Measurements from ENCODE around the gene CENPX.
"Not testable (repeated sequence)": the region's sequence is repeated elsewhere in the genome, so short reads cannot be mapped to it uniquely, and the experiment has no call there.

Gene CENPX

DNA sequence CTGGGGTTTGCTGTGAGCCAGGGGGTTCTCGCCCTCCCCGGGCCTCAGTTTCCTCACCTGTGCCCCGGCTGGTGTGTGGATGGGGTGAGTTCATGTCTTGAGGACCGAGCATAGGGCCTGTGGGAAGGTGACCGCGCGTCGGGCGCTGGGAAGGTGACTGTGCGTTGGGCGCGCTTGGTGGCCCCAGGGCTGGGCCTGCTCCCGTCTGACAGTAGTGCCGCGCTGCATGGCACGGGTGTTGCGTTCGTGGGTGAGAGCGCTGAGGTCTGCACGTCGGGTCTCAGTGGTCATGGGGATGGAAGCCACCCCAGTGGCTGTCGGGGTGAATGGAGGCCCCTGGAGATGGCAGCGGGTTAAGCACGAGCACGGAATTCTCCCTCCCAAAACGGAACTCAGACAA lies 36.1 kb downstream of the CENPX start:
- Mint-ChIP-seq H3K27ac (no peak overlapping the region), H3K4me1 (ENCODE audit: low read depth) (peaks cover 8% of the 10 kb centered on the region), H3K36me3 (ENCODE audit: low read depth) (peaks cover 54% of the 10 kb centered on the region), H3K9me3 (no peaks in the 10 kb centered on the region), H3K27me3 (no peaks in the 10 kb centered on the region), H3K4me3 (no peak overlapping the region)
- no peak for DNase-seq

DNA sequence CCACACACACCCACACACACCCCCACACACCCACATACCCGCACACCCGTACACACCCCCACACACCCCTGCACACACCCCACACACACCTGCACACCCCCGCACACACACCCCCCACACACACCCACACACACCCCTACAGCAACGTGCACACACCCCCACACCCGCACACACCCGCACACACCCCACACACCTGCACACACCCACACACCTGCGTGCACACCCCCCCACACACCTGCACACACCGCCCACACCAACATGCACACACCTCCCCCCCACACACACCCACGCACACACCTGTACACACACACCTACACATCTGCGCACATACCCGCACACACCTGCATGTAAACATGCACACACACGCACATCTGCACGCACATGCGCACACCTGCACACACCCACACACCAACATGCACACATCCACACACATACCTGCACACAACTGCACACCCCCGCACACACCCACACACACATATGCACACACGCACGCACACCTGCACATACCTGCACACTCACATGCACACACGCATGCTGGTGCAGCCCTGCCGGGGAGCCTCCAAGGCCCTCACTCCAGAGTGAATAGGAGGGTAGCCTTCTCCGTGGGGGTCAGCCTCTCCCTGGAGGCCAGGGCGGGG lies 37.8 kb downstream of the CENPX start:
- Mint-ChIP-seq H3K27me3 (no peaks in the 10 kb centered on the region), H3K36me3 (ENCODE audit: low read depth) (peaks cover 60% of the 10 kb centered on the region), H3K27ac (peak overlapping the region; percentile 34), H3K4me3 (no peak overlapping the region), H3K9me3 (no peaks in the 10 kb centered on the region), H3K4me1 (ENCODE audit: low read depth) (peaks cover 22% of the 10 kb centered on the region)
- DNase-seq = no peak

DNA sequence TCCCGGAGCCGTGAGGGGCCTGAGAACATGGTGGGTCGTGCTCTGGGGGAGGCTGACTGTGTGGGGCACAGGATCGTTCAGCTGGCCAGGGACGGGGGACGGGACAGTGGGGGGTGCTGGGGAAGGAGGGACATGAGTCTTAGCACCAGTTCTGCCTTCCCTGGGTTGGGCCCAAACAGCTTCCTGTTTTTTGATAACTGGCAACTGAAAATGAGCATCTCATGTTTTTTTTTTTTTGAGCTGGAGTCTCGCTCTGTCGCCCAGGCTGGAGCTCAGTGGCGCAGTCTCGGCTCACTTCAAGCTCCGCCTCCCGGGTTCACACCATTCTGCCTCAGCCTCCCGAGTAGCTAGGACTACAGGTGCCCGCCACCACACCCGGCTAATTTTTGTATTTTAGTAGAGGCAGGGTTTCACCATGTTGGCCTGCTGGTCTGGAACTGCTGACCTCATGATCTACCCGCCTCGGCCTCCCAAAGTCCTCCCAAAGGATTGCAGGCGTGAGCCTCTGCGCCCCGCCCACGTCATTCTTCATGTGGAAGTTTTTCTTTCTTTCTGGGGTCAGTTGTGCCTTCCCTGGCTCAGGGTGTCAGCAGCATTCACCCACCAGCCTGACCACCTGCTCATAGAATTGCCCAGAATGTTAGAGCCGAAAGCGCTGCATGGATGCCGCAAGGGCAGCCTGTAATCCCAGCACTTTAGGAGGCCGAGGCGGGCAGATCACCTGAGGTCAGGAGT lies 38.9 kb downstream of the CENPX start:
- H3K9me3 Mint-ChIP-seq = no peaks in the 10 kb centered on the region

DNA sequence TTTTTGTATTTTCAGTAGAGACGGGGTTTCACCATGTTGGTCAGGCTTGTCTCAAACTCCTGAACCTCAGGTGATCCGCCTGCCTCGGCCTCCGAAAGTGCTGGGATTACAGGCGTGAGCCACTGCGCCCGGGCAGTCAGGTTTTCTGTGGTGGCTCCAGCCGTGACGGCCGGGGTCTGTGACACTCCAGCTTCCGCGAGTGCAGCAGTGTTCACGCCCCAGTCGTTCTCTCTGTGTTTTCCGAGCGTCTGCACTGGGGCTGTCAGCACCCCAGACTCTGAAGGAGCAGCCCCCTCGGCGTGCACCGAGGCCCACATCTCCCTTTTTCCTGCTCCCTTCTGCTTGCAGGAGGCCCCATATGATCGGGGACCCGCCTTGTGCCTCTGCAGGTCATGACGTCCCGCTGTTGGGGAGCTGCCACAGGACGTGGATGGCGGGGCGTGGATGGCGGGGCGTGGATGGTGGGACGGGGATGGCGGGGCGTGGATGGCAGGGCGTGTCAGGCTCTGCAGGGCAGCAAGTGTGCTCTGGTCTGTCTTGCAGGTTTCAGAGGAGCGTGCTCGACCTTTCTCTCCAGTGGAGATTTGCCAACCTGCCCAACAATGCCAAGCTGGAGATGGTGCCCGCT lies 39.6 kb downstream of the CENPX start:
- H3K4me3 Mint-ChIP-seq = no peak overlapping the region
- no peaks in the 10 kb centered on the region for H3K9me3 Mint-ChIP-seq
- H3K4me1 Mint-ChIP-seq (ENCODE audit: low read depth) = peaks cover 34% of the 10 kb centered on the region
- H3K27ac Mint-ChIP-seq = no peak overlapping the region
- DNase-seq = no peak
- peaks cover 67% of the 10 kb centered on the region for H3K36me3 Mint-ChIP-seq (ENCODE audit: low read depth)
- no peaks in the 10 kb centered on the region for H3K27me3 Mint-ChIP-seq

More for the DNA sequence above, 38.9 kb downstream of the CENPX start:
- no peaks in the 10 kb centered on the region for H3K27me3 Mint-ChIP-seq
- H3K4me1 Mint-ChIP-seq (ENCODE audit: low read depth) = peaks cover 29% of the 10 kb centered on the region
- H3K4me3 Mint-ChIP-seq = no peak overlapping the region
- H3K36me3 Mint-ChIP-seq (ENCODE audit: low read depth) = peaks cover 66% of the 10 kb centered on the region
- H3K27ac Mint-ChIP-seq = no peak overlapping the region
- no peak for DNase-seq

DNA sequence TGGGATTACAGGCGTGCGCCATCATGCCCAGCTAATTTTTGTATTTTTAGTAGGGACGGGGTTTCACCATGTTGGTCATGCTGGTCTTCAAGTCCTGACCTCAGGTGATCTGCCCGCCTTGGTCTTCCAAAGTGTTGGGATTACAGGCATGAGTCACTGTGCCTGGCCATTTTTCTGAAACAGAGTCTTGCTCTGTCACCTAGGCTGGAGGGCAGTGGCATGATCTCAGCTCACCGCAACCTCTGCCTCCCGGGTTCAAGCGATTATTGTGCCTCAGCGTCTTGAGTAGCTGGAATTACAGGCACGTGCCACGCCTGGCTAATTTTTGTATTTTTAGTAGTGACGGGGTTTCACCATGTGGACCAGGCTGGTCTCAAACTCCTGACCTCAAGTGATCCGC lies 41.2 kb downstream of the CENPX start:
- Mint-ChIP-seq H3K4me1 (ENCODE audit: low read depth) (peaks cover 39% of the 10 kb centered on the region), H3K36me3 (ENCODE audit: low read depth) (peaks cover 58% of the 10 kb centered on the region)
- H3K27me3 Mint-ChIP-seq, DNase-seq, H3K27ac Mint-ChIP-seq, H3K9me3 Mint-ChIP-seq, H3K4me3 Mint-ChIP-seq: not testable (repeated sequence)

DNA sequence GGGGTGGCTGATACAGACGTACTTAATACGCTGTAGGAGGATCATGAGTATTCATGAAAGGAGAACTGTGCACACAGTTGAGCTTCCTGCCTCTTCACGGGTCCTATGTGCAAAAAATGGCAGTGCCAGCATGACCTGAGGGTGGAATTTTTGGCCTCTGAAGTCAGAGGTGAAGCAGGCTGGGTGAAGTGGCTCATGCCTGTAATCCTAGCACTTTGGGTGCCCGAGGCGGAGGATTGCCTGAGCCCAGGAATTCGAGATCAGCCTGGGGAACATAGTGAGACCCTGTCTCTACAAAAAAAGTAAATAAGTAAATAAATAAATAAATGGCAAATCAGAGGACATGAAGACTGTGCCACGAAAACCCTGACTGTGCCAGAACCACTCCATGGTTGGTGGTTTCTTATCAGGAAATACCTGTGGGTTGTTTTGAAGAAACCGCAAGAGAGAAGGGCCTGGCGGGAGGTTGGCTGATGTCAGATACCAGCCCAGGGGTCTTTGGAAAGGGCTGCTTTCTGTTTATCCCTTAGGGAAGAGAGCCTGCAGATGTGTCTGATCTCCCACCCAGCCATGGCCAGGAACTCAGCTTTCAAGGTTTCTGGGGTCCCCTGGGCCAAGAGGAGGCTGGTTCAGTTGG lies 41.9 kb downstream of the CENPX start:
- no peak overlapping the region for H3K27ac Mint-ChIP-seq
- no peak overlapping the region for H3K4me3 Mint-ChIP-seq
- no peak for DNase-seq
- H3K9me3 Mint-ChIP-seq = no peaks in the 10 kb centered on the region
- H3K36me3 Mint-ChIP-seq (ENCODE audit: low read depth) = peaks cover 52% of the 10 kb centered on the region
- H3K27me3 Mint-ChIP-seq = no peaks in the 10 kb centered on the region
- H3K4me1 Mint-ChIP-seq (ENCODE audit: low read depth) = peaks cover 46% of the 10 kb centered on the region

DNA sequence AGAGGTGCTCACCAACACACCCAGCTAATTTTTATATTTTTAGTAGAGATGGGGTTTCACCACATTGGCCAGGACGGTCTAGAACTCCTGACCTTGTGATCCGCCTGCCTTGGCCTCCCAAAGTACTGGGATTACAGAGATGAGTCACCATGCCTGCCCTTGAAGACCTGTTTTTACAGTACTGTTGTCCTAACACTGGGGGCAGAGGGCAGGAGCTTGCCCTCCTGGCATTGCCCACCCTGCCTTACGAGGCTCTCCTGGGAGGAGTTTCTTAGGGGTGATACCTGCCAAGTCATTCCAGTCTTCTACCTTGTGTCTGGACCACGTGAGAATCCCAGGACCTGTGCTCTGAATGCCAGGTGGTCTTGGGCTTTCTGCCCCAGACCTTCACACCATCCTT lies 42.6 kb downstream of the CENPX start:
- no peak overlapping the region for H3K27ac Mint-ChIP-seq

DNA sequence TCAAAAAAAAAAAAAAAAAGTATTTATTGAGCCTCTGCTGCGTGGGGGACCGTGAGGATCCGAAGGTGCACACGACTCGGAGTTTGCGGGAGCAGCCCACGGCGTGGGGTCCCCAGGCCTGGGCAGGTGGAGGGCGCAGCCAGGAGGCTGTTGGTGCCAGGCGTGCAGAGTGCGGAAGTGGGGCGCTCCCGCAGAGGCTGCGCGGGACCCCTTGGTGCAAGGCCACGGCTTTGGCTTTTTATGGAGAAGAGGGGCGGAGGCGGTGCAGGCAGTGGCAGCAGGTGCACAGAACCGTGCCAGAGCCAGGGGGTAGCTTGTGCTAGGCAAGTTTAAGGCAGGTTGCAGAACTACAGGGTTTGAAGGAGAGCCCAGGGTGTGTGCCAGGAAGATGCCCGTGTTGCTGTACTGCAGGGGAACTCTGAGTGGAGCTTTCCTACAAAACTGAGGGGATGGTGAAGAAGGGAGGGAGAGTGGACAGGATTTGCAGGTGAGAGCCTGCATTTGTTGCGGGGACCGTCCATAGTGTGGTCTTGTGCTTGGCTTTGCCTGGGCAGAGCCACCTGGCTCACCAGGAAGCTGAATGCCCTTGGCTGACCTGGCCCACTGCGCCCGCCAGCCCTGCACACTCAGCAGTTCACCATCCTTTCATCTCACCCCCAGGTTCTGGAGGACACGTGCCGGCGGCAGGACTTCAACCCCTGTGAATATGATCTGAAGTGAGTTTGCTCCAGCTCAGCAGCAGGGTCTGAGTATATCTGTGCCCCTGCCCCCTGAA lies 44.0 kb downstream of the CENPX start:
- H3K4me1 Mint-ChIP-seq (ENCODE audit: low read depth) = peaks cover 44% of the 10 kb centered on the region
- H3K27me3 Mint-ChIP-seq = no peaks in the 10 kb centered on the region
- H3K9me3 Mint-ChIP-seq = no peaks in the 10 kb centered on the region
- peak overlapping the region; percentile 80 for H3K4me3 Mint-ChIP-seq
- H3K36me3 Mint-ChIP-seq (ENCODE audit: low read depth) = peaks cover 37% of the 10 kb centered on the region
- no peak for DNase-seq
- H3K27ac Mint-ChIP-seq = peak overlapping the region; percentile 76

More for the DNA sequence above, 42.6 kb downstream of the CENPX start:
- H3K4me1 Mint-ChIP-seq (ENCODE audit: low read depth) = peaks cover 46% of the 10 kb centered on the region
- no peaks in the 10 kb centered on the region for H3K9me3 Mint-ChIP-seq
- no peaks in the 10 kb centered on the region for H3K27me3 Mint-ChIP-seq
- no peak for DNase-seq
- H3K36me3 Mint-ChIP-seq (ENCODE audit: low read depth) = peaks cover 45% of the 10 kb centered on the region
- H3K4me3 Mint-ChIP-seq = no peak overlapping the region

DNA sequence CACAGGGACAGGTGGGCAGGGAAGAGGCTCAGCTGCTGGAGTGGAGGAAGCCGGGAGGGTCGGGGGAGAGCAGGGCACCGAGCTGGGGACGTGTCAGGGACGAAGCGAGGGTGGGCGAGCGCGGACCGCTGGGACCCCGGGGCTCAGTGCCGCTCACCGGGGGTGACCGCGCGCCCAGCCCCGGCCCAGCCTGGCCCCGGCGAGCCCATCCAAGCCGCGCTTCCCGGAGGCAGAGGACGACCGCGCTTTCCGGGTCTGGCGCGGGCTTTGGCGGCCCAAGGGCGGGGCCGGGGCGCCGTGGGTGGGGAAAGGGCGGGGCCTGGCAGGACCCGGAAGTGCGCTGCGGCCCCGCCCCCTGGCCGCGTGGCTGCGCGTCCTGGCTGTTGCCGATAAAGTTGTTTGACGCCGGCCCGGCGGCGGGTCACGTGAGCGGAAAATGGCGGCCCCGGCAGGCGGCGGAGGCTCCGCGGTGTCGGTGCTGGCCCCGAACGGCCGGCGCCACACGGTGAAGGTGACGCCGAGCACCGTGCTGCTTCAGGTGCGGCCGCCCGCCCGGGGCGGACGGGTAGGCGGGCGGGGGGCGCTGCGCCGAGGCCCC lies 45.4 kb downstream of the CENPX start, which contains the start of gene ASPSCR1:
TSS of gene ASPSCR1 (plus strand) at position 419 of the 598 bp plus-strand sequence. CDS start at position 437, 18 bp downstream.
- H3K9me3 Mint-ChIP-seq = no peaks in the 10 kb centered on the region
- H3K4me3 Mint-ChIP-seq = peak within 1 kb of the TSS; percentile 91
- peaks cover 26% of the 10 kb centered on the region for H3K36me3 Mint-ChIP-seq (ENCODE audit: low read depth)
- H3K27ac Mint-ChIP-seq = peak within 1 kb of the TSS; percentile 98
- peak; percentile 93 for DNase-seq
- peaks cover 42% of the 10 kb centered on the region for H3K4me1 Mint-ChIP-seq (ENCODE audit: low read depth)
- H3K27me3 Mint-ChIP-seq = no peaks in the 10 kb centered on the region

DNA sequence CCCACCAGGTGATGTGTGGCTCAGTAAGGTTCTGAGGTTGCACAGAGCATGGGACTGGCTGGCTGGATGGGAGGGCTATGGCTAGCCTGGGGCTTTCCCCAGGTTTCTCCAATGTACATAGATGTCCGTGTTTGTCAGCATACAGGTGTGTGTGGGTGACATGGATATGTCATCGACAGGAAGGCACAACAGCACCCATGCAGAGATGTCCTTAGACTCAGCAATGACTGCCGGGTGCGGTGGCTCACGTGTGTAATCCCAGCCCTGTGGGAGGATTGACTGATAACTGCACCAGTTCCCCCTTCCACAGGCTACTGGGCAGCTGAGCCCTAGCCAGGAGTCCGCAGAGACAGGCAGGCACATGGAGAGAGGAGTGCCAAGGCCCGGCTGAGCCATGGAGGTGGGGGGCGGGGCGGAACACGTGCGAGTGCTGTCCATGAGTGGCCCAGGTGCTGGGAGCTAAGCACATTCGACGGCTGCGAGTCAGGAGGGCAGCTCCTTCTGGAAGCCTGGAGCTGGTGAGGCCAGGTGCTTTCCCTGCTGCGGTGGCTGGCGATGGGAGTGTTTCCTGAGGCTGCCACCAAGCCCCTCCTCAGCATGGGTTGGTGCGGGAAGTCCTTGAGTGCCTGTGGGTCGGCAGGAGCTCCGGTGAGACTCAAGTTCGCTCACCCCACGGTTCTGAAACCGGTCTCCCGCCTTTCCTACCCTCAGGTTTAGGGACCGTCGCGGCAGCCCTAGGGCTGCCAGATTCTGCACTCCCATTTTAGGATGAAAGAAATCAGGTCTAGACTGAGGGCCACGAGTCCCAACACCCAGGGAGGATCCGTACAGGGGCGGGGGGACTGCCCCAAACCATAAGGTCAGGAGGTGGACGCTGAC lies 46.1 kb downstream of the CENPX start:
- Mint-ChIP-seq H3K4me1 (ENCODE audit: low read depth) (peaks cover 42% of the 10 kb centered on the region), H3K27me3 (no peaks in the 10 kb centered on the region), H3K27ac (peak overlapping the region; percentile 98), H3K36me3 (ENCODE audit: low read depth) (peaks cover 24% of the 10 kb centered on the region), H3K4me3 (peak overlapping the region; percentile 91), H3K9me3 (no peaks in the 10 kb centered on the region)
- peak; percentile 76 for DNase-seq

DNA sequence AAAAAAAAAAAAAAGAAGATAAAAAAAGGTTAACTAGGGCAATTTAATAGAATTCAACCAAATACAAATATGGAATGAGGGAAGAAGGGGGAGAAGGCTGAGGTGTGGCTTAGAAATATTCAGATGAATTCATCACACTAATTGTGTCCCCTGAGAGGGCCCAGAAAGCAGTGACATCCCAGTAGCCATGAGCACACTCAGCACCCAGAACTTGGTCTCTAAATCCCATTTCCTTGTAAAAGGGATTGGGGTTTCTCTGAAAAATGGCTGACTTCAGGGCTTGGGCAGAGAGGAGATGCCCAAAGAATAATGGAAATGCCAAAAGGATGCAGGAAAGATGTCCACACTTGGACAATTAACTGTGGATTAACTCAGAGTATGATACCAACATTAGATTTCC lies 49.2 kb downstream of the CENPX start:
- Mint-ChIP-seq H3K27me3 (no peaks in the 10 kb centered on the region), H3K36me3 (ENCODE audit: low read depth) (peaks cover 3% of the 10 kb centered on the region), H3K4me3 (no peak overlapping the region), H3K27ac (no peak overlapping the region), H3K4me1 (ENCODE audit: low read depth) (peaks cover 17% of the 10 kb centered on the region), H3K9me3 (no peaks in the 10 kb centered on the region)
- DNase-seq = no peak

DNA sequence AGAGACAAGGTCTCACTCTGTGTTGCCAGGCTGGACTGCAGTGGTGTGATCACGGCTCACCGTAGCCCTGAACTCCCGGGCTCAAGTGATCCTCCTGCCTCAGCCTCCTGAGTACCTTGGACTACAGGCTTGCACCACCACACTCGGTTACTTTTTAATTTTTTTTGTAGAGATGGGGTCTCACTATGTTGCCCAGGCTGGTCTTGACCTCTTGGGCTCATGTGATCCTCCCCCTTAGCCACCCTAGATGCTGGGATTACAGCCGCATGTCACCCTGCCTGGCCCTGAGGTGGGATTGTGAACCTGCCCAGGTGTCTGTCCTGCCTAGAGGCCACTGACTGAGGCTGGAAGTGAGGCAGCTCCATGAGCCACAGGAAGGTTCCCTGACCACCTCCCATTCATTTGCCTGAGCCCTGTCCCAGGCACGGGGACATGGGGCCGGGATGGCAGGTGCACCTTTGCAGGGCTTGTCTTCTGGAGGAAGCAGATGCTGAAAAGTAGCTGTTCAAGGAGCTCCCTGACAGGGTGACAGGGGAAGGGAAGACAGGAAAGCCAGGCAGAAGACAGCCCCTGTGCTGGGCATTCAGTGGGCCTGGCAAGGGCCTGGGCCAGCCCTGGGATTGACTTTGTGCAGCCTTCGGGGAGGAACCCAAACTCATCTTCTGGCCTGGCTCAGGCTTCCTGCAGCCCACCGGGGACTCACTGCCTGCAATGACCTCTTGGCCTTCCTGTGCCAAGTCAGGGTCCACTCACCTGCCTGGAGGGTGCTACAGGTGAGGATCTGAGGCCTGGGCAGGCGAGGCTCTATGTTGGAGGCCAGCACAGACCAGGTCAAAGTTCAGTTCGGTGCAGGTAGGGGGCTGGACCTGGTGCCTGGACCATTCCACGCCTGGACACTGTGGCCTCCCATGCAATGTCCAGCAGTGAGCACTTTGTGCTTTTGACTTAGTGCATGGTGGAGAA lies 53.5 kb downstream of the CENPX start:
- H3K27ac Mint-ChIP-seq = no peak overlapping the region
- H3K4me3 Mint-ChIP-seq = no peak overlapping the region
- no peak for DNase-seq
- no peaks in the 10 kb centered on the region for H3K36me3 Mint-ChIP-seq (ENCODE audit: low read depth)
- H3K9me3 Mint-ChIP-seq = no peaks in the 10 kb centered on the region
- peaks cover 13% of the 10 kb centered on the region for H3K4me1 Mint-ChIP-seq (ENCODE audit: low read depth)
- peaks cover 6% of the 10 kb centered on the region for H3K27me3 Mint-ChIP-seq

Data from activated T-cell treated with anti-CD3 and anti-CD28 coated beads, Interleukin-2, amount 50 U/mL, for 24 hours (primary cell).